IgD-negative memory B cell (primary cell): Measurements from ENCODE around the gene PI4KB. TPM values are rescaled to one million over a fixed set of nuclear protein-coding genes. Genes with fewer than 3 reads are reported as not detected.
A peak's percentile ranks its signal among the peaks of the same experiment; 100 is the strongest.

Experiments
- H3K27ac Mint-ChIP-seq, 3 donors: one replicate each; pipeline ENCODE4 v1.8.0; 2020 to 2022; ENCODE audit warnings: mild to moderate bottlenecking in 3 of 3, mixed read lengths in 3 of 3, moderate library complexity in 1 of 3
- H3K27me3 Mint-ChIP-seq: one replicate; pipeline ENCODE4 v1.8.0; 2021; ENCODE audit warnings: mixed read lengths
- H3K36me3 Mint-ChIP-seq: one replicate; pipeline ENCODE4 v1.8.0; 2020; ENCODE audit warnings: mild to moderate bottlenecking, mixed read lengths
- H3K4me1 Mint-ChIP-seq, 3 donors: one replicate each; pipeline ENCODE4 v1.8.0; 2020 to 2022; ENCODE audit warnings: mixed read lengths in 3 of 3, mild to moderate bottlenecking in 1 of 3
- H3K4me3 Mint-ChIP-seq, 4 donors: one replicate each; pipeline ENCODE4 v1.8.0; 2020 to 2022; ENCODE audit warnings: mild to moderate bottlenecking in 4 of 4, mixed read lengths in 4 of 4, moderate library complexity in 3 of 4
- H3K9me3 Mint-ChIP-seq, 3 donors: one replicate each; pipeline ENCODE4 v1.8.0; 2020 to 2021; ENCODE audit warnings: mixed read lengths in 3 of 3, mild to moderate bottlenecking in 1 of 3
- polyA plus RNA-seq: library from polyadenylated mRNA; unstranded; fragments of 300-500 nt; fragmentation: Illumina TruSeq; gene quantifications from one replicate; pipeline ENCODE4 v1.2.3, GENCODE V29; 2021

The PI4KB gene
- polyA plus RNA-seq, 1 donor from 2014 or later = 67.9 TPM

- H3K9me3 Mint-ChIP-seq = no peaks in the 10 kb centered on the region
- peak within 1 kb of the TSS; percentile 82 to 99 (median 97) for H3K4me3 Mint-ChIP-seq
- H3K36me3 Mint-ChIP-seq = peaks cover 2% of the 10 kb centered on the region
- H3K27me3 Mint-ChIP-seq = peaks cover 2% of the 10 kb centered on the region
- peaks cover 22 to 27% (median 26%) of the 10 kb centered on the region in 3 donors for H3K4me1 Mint-ChIP-seq
- H3K27ac Mint-ChIP-seq = peak within 1 kb of the TSS; percentile 73 to 98 (median 96)
Observed at GRCh38 chr1:151254217-151255213, 72.7 kb downstream of the PI4KB start, which contains the start of gene PSMD4. TSS of gene PSMD4 (plus strand) at chr1:151254734. CDS start at chr1:151254783, 49 bp downstream.

- Mint-ChIP-seq H3K36me3 (peaks cover 1% of the 10 kb centered on the region), H3K27ac (peak overlapping the region in 2 of 3 donors; percentile 25 to 39), H3K4me3 (peak overlapping the region in 3 of 4 donors; percentile 14 to 43 (median 16)), H3K9me3 (no peaks in the 10 kb centered on the region), H3K27me3 (peaks cover 2% of the 10 kb centered on the region), H3K4me1 (peaks cover 17 to 18% (median 17%) of the 10 kb centered on the region in 3 donors)
Observed at GRCh38 chr1:151251656-151252470, 75.4 kb downstream of the PI4KB start.

- Mint-ChIP-seq H3K27me3 (no peaks in the 10 kb centered on the region), H3K4me3 (no peak overlapping the region), H3K4me1 (peaks cover 2 to 4% (median 3%) of the 10 kb centered on the region in 3 donors), H3K36me3 (peaks cover 1% of the 10 kb centered on the region), H3K27ac (no peak overlapping the region), H3K9me3 (no peaks in the 10 kb centered on the region)
Observed at GRCh38 chr1:151246786-151247185, 80.4 kb downstream of the PI4KB start.

- H3K4me3 Mint-ChIP-seq = no peak overlapping the region
- H3K27ac Mint-ChIP-seq = no peak overlapping the region
- no peaks in the 10 kb centered on the region for H3K9me3 Mint-ChIP-seq
- peaks cover 3% of the 10 kb centered on the region for H3K36me3 Mint-ChIP-seq
- no peaks in the 10 kb centered on the region for H3K27me3 Mint-ChIP-seq
- no peaks in the 10 kb centered on the region for H3K4me1 Mint-ChIP-seq
Observed at GRCh38 chr1:151243683-151244216, 83.5 kb downstream of the PI4KB start.

- Mint-ChIP-seq H3K4me3 (no peak overlapping the region), H3K27ac (peak overlapping the region in 1 of 3 donors; percentile 39), H3K9me3 (no peaks in the 10 kb centered on the region), H3K4me1 (peaks cover 9 to 10% (median 10%) of the 10 kb centered on the region in 3 donors), H3K27me3 (no peaks in the 10 kb centered on the region), H3K36me3 (peaks cover 3% of the 10 kb centered on the region)
Observed at GRCh38 chr1:151242442-151242841, 84.8 kb downstream of the PI4KB start.

Other genes starting within 250 kb of the PI4KB start
- not detected for gene SEMA6C, start 180.8 kb downstream of the PI4KB start, polyA plus RNA-seq
- 16.1 TPM for gene TNFAIP8L2, start 170.8 kb downstream of the PI4KB start, polyA plus RNA-seq
- 0.69 TPM for gene LYSMD1, start 161.5 kb downstream of the PI4KB start, polyA plus RNA-seq
- 70.1 TPM for gene SCNM1, start 161.3 kb downstream of the PI4KB start, polyA plus RNA-seq
- 1.0 TPM for gene TMOD4, start 151.4 kb downstream of the PI4KB start, polyA plus RNA-seq
- 81.0 TPM for gene VPS72, start 137.2 kb downstream of the PI4KB start, polyA plus RNA-seq
- gene PIP5K1A, start 128.9 kb downstream of the PI4KB start, polyA plus RNA-seq = 20.3 TPM
- 252 TPM for gene PSMD4, start 72.7 kb downstream of the PI4KB start, polyA plus RNA-seq
- gene ZNF687, start 45.1 kb downstream of the PI4KB start, polyA plus RNA-seq = 3.0 TPM
- 106 TPM for gene RFX5, start 19.8 kb upstream of the PI4KB start, polyA plus RNA-seq
- not detected for gene SELENBP1, start 45.3 kb upstream of the PI4KB start, polyA plus RNA-seq
- gene PSMB4, start 72.2 kb upstream of the PI4KB start, polyA plus RNA-seq = 69.1 TPM
- gene POGZ, start 132.1 kb upstream of the PI4KB start, polyA plus RNA-seq = 9.4 TPM
- not detected for gene CGN, start 184.0 kb upstream of the PI4KB start, polyA plus RNA-seq
- 1.6 TPM for gene TUFT1, start 212.9 kb upstream of the PI4KB start, polyA plus RNA-seq